ENCODE results near the gene UNC45A.

DNA sequence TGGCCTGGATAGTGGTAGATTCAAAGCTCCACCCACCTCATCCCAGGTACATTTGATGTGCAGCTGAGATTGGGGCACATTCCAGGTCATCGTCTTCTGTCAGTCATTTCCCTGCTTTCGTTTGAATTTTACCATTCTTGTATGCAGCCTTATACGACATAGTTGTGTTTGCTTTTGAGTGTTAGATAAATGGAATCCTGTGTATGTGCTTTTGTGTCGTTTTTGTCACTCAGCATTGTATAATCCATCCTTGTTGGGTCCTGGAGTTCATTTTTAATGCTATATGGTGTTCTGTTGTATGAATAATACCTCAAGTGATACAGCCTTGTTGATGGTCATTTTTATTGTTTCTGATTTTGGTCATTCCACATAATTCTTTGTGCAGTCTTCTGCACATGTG lies 26.9 kb downstream of the UNC45A start:
- TF ChIP-seq, protein P1, sequence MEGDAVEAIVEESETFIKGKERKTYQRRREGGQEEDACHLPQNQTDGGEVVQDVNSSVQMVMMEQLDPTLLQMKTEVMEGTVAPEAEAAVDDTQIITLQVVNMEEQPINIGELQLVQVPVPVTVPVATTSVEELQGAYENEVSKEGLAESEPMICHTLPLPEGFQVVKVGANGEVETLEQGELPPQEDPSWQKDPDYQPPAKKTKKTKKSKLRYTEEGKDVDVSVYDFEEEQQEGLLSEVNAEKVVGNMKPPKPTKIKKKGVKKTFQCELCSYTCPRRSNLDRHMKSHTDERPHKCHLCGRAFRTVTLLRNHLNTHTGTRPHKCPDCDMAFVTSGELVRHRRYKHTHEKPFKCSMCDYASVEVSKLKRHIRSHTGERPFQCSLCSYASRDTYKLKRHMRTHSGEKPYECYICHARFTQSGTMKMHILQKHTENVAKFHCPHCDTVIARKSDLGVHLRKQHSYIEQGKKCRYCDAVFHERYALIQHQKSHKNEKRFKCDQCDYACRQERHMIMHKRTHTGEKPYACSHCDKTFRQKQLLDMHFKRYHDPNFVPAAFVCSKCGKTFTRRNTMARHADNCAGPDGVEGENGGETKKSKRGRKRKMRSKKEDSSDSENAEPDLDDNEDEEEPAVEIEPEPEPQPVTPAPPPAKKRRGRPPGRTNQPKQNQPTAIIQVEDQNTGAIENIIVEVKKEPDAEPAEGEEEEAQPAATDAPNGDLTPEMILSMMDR (IDR thresholded peaks at IDR 0.05): no peak
- no peak for TF ChIP-seq EZH2 (IDR thresholded peaks at IDR 0.05; ENCODE audit: borderline replicate concordance, insufficient read depth, low read depth, low read length, poor library complexity, severe bottlenecking)
